SK-N-MC (cell line): Measurements from ENCODE around the gene CBLIF.

Experiments used
- DNase-seq: peaks from one replicate; pipeline ENCODE4 v3.0.0-alpha.2; 2011; ENCODE audit warnings: low read depth, low spot score
- H3K27ac ChIP-seq: fragments of 200-600 bp; sonication (generic); 2 replicates; pipeline ENCODE4 v1.5.1; 2016; ENCODE audit warnings: mixed run types
- H3K36me3 ChIP-seq: fragments of 200-600 bp; sonication (generic); 2 replicates; pipeline ENCODE4 v1.6.1; 2017; ENCODE audit warnings: antibody characterized with exemption, low read length, mixed read lengths; ENCODE audit not compliant: insufficient read depth
- H3K4me3 ChIP-seq: fragments of 200-600 bp; sonication (generic); 2 replicates; pipeline ENCODE4 v1.5.1; 2016
- H3K9ac ChIP-seq: fragments of 200-600 bp; sonication (generic); 2 replicates; pipeline ENCODE4 v1.8.0; 2017; ENCODE audit warnings: mixed run types, mixed read lengths; ENCODE audit not compliant: insufficient read length
- H3K9me3 ChIP-seq: fragments of 200-600 bp; sonication (generic); 2 replicates; pipeline ENCODE4 v1.6.1; 2017; ENCODE audit warnings: low read depth, mild to moderate bottlenecking, antibody characterized with exemption, low read length, moderate library complexity, mixed read lengths
- EZH2 ChIP-seq: fragments of 200-600 bp; sonication (generic); IDR thresholded peaks from one replicate; pipeline ENCODE4 v1.6.1; 2017; ENCODE audit warnings: antibody characterized with exemption
- FOXP2 ChIP-seq: optimal IDR thresholded peaks from 2 replicates; pipeline ENCODE3; 2011; ENCODE audit warnings: mild to moderate bottlenecking, moderate library complexity; ENCODE audit not compliant: insufficient read depth; ENCODE audit errors: extremely low read length, control extremely low read depth
- POLR2AphosphoS5 ChIP-seq: IDR thresholded peaks from 2 replicates; pipeline ENCODE4 v1.6.1; 2012; ENCODE audit warnings: mild to moderate bottlenecking, low read depth, low read length, borderline replicate concordance

The CBLIF gene

GRCh38 chr11:59875856-59876519 lies 30.7 kb upstream of the CBLIF start:
- Histone ChIP-seq H3K4me3 (no peak overlapping the region), H3K9ac (no peak overlapping the region), H3K36me3 (no peaks in the 10 kb centered on the region), H3K9me3 (no peaks in the 10 kb centered on the region), H3K27ac (no peak overlapping the region)
- DNase-seq = no peak
- TF ChIP-seq FOXP2 = no peak
- no peak for TF ChIP-seq EZH2

GRCh38 chr11:59872076-59872475 lies 26.8 kb upstream of the CBLIF start:
- DNase-seq = no peak
- TF ChIP-seq POLR2AphosphoS5 (no peak), EZH2 (no peak), FOXP2 (no peak)
- Histone ChIP-seq H3K27ac (no peak overlapping the region), H3K9me3 (no peaks in the 10 kb centered on the region), H3K9ac (no peak overlapping the region), H3K4me3 (no peak overlapping the region), H3K36me3 (no peaks in the 10 kb centered on the region)

- no peaks in the 10 kb centered on the region for H3K36me3 ChIP-seq
- TF ChIP-seq EZH2 = no peak
- TF ChIP-seq FOXP2 = no peak
- TF ChIP-seq POLR2AphosphoS5 = no peak
- DNase-seq = no peak
- no peak overlapping the region for H3K4me3 ChIP-seq
- no peak overlapping the region for H3K27ac ChIP-seq
- H3K9me3 ChIP-seq = no peaks in the 10 kb centered on the region
- H3K9ac ChIP-seq = no peak overlapping the region
These were observed 22.6 kb upstream of the CBLIF start for GRCh38 chr11:59867946-59868345.

GRCh38 chr11:59866836-59867235 lies 21.5 kb upstream of the CBLIF start:
- H3K9me3 ChIP-seq = no peaks in the 10 kb centered on the region
- no peak for DNase-seq
- no peak overlapping the region for H3K4me3 ChIP-seq
- H3K36me3 ChIP-seq = no peaks in the 10 kb centered on the region
- no peak overlapping the region for H3K9ac ChIP-seq
- no peak for TF ChIP-seq FOXP2
- TF ChIP-seq EZH2 = no peak
- TF ChIP-seq POLR2AphosphoS5 = no peak
- H3K27ac ChIP-seq = no peak overlapping the region

GRCh38 chr11:59866397-59866796 lies 21.1 kb upstream of the CBLIF start, which contains the start of gene TCN1:
TSS of gene TCN1 (minus strand) at chr11:59866487. CDS start at chr11:59866470, 17 bp downstream.
- H3K9ac ChIP-seq = no peak within 1 kb of the TSS
- no peak for DNase-seq
- no peak within 1 kb of the TSS for H3K27ac ChIP-seq
- H3K9me3 ChIP-seq = no peaks in the 10 kb centered on the region
- H3K36me3 ChIP-seq = no peaks in the 10 kb centered on the region
- no peak within 1 kb of the TSS for H3K4me3 ChIP-seq
- TF ChIP-seq FOXP2 (no peak), POLR2AphosphoS5 (no peak), EZH2 (no peak)

- H3K9me3 ChIP-seq = no peaks in the 10 kb centered on the region
- TF ChIP-seq EZH2 = no peak
- no peak for TF ChIP-seq FOXP2
- no peak for TF ChIP-seq POLR2AphosphoS5
- no peak overlapping the region for H3K27ac ChIP-seq
- no peak overlapping the region for H3K4me3 ChIP-seq
- H3K9ac ChIP-seq = no peak overlapping the region
- DNase-seq = no peak
- H3K36me3 ChIP-seq = no peaks in the 10 kb centered on the region
These were observed 19.7 kb upstream of the CBLIF start for GRCh38 chr11:59865031-59865430.

- Histone ChIP-seq H3K27ac (no peak overlapping the region), H3K4me3 (no peak overlapping the region), H3K9ac (no peak overlapping the region), H3K9me3 (no peaks in the 10 kb centered on the region), H3K36me3 (no peaks in the 10 kb centered on the region)
- TF ChIP-seq FOXP2 (no peak), POLR2AphosphoS5 (no peak), EZH2 (no peak)
- no peak for DNase-seq
These were observed 17.0 kb upstream of the CBLIF start for GRCh38 chr11:59862252-59862651.

- no peaks in the 10 kb centered on the region for H3K36me3 ChIP-seq
- TF ChIP-seq POLR2AphosphoS5 (no peak), EZH2 (no peak), FOXP2 (no peak)
- H3K4me3 ChIP-seq = no peak overlapping the region
- no peak overlapping the region for H3K27ac ChIP-seq
- no peak for DNase-seq
- H3K9ac ChIP-seq = no peak overlapping the region
- H3K9me3 ChIP-seq = no peaks in the 10 kb centered on the region
These were observed 14.4 kb upstream of the CBLIF start for GRCh38 chr11:59859673-59860072.
